PC-3 (cell line): ENCODE results near the gene COG3.

Source experiments
- EZH2 ChIP-seq: fragments of 300-600 bp; sonication (generic); IDR thresholded peaks from one replicate; pipeline ENCODE4 v1.6.1; 2017; ENCODE audit warnings: antibody characterized with exemption, mild to moderate bottlenecking, low read length; ENCODE audit not compliant: unreplicated experiment
- EZH2phosphoT487 ChIP-seq: fragments of 300-600 bp; sonication (generic); IDR thresholded peaks from 2 replicates; pipeline ENCODE4 v1.6.1; 2018; ENCODE audit warnings: mild to moderate bottlenecking, antibody characterized with exemption, low read length, borderline replicate concordance
- TF ChIP-seq, protein P1 (sequence below): fragments of 300-600 bp; sonication (generic); conservative IDR thresholded peaks from 2 replicates; pipeline ENCODE4 v1.5.1; 2017; ENCODE audit warnings: antibody characterized with exemption, low read depth, mild to moderate bottlenecking, low read length

DNA sequence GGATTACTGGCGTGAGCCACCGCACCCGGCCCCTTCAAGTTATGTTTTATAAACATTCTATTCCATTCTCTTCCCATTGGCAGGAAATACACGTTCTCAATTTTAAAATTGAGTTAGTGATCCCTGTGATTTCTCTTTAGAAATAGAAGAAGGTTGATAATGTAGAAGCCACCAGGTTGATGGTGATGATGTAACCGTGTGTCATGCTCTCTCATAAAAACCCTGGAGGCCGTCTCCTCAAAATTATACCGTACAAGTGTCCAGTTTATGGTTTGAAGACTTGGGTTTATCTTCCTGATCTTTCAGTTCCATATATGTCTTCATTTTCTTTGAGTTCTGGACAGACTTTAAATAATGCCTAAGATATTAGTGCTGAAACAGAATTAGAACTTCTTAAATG, 32.2 kb downstream of the COG3 start:
- TF ChIP-seq, protein P1, sequence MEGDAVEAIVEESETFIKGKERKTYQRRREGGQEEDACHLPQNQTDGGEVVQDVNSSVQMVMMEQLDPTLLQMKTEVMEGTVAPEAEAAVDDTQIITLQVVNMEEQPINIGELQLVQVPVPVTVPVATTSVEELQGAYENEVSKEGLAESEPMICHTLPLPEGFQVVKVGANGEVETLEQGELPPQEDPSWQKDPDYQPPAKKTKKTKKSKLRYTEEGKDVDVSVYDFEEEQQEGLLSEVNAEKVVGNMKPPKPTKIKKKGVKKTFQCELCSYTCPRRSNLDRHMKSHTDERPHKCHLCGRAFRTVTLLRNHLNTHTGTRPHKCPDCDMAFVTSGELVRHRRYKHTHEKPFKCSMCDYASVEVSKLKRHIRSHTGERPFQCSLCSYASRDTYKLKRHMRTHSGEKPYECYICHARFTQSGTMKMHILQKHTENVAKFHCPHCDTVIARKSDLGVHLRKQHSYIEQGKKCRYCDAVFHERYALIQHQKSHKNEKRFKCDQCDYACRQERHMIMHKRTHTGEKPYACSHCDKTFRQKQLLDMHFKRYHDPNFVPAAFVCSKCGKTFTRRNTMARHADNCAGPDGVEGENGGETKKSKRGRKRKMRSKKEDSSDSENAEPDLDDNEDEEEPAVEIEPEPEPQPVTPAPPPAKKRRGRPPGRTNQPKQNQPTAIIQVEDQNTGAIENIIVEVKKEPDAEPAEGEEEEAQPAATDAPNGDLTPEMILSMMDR, result no peak
- TF ChIP-seq EZH2 (no peak), EZH2phosphoT487 (no peak)
